Measurements from ENCODE around the gene NGB. TPM values are rescaled to one million over a fixed set of nuclear protein-coding genes. Genes with fewer than 3 reads are reported as not detected.

Gene NGB
- total and polyA plus RNA-seq, 2 of the 8 experiments (the other 6 are each of a cell fraction or from before 2014, with no cell fraction given): 0.30 to 0.60 TPM

DNA sequence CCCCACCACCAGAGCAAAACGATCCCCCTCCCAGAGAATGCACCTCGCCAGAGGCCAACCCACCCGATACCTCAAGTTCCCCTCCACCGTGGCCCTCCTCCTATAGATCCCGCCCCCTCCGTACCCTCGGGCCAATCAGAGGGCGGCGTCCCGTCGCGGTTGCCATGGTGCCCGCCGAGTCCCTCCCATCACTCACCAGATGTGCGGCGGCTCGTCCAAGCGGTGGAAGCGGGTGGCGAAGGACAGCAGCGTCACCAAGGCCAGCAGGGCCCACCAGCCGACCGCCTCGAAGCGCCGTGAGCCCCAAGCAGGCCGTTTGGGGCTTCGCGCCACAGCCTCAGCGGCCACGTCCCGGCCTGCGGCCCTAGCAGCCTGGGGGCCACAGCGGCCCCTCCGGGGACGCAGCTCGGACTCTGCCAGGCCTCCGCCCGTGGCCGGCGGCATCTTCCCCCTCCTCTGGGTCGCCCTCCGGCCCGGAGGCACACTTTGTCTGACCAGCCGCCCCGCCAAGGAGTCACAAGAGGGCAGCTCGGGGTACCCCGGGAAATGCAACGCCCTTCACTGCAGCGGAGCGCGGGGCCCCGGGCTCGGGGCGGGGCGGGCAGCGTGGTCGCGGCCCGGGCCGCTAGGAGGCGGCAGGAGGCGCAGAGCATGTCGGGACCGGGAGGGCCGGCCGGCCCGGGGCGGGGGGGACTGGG lies 49.4 kb upstream of the NGB start, which contains the start of gene POMT2 (continued):
- TF ChIP-seq, protein P1, sequence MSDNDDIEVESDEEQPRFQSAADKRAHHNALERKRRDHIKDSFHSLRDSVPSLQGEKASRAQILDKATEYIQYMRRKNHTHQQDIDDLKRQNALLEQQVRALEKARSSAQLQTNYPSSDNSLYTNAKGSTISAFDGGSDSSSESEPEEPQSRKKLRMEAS (IDR thresholded peaks at IDR 0.05): no peak; the same call in 1 of the 2 replicates
- TF ChIP-seq JUN (IDR thresholded peaks at IDR 0.05; ENCODE audit: low read depth, low read length): no peak
- TF ChIP-seq YY1 (IDR thresholded peaks at IDR 0.05; ENCODE audit: low read depth, low read length): no peak; the same call in 1 of the 2 replicates
- TF ChIP-seq HDAC2 (IDR thresholded peaks at IDR 0.05; ENCODE audit: borderline replicate concordance in 1 of 2, low read depth in 2 of 2, low read length in 2 of 2): peak in 1 of 2 experiments; percentile 84; a peak in 1 of 4 replicates
- TF ChIP-seq, protein P2, sequence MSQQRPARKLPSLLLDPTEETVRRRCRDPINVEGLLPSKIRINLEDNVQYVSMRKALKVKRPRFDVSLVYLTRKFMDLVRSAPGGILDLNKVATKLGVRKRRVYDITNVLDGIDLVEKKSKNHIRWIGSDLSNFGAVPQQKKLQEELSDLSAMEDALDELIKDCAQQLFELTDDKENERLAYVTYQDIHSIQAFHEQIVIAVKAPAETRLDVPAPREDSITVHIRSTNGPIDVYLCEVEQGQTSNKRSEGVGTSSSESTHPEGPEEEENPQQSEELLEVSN (IDR thresholded peaks at IDR 0.05): peak; percentile 54; the same call in 1 of the 2 replicates
- peak; percentile 49; the same call in 1 of the 2 replicates for TF ChIP-seq TAF1 (IDR thresholded peaks at IDR 0.05; ENCODE audit: low read depth, low read length)
- TF ChIP-seq SRF (IDR thresholded peaks at IDR 0.05; ENCODE audit: low read depth, low read length): no peak
- no peak for TF ChIP-seq BCL11A (IDR thresholded peaks at IDR 0.05; ENCODE audit: low read depth in 2 of 2, low read length in 2 of 2)
- TF ChIP-seq ASH2L (IDR thresholded peaks at IDR 0.05; ENCODE audit: low read length): peak; percentile 57
- TF ChIP-seq POLR2AphosphoS5 (IDR thresholded peaks at IDR 0.05; ENCODE audit: low read depth, low read length): peak; percentile 70
- TF ChIP-seq CBX5 (IDR thresholded peaks at IDR 0.05; ENCODE audit: low read depth, low read length): no peak
- TF ChIP-seq RFX5 (IDR thresholded peaks at IDR 0.05; ENCODE audit: borderline replicate concordance, low read depth, low read length): no peak
- peak in 1 of 2 experiments; percentile 93; a peak in 2 of 4 replicates for TF ChIP-seq SIN3A (conservative IDR thresholded peaks at IDR 0.05 in 1 of 2, IDR thresholded peaks at IDR 0.05 in 1 of 2; ENCODE audit: low read depth in 1 of 2, low read length in 2 of 2)
- peak; percentile 57; the same call in 1 of the 2 replicates for TF ChIP-seq CREB1 (IDR thresholded peaks at IDR 0.05)

All from H1 (cell line).